K562 (cell line): ENCODE data around the gene PYGO2. TPM values are rescaled to one million over a fixed set of nuclear protein-coding genes. Genes with fewer than 3 reads are reported as not detected.

ENCODE experiments used
- AFF1 ChIP-seq, 2 experiments: fragments of 450-650 bp; IDR thresholded peaks; 2 replicates each; pipeline ENCODE4 v1.6.1; 2018; ENCODE audit warnings: mild to moderate bottlenecking in 2 of 2, low read depth in 1 of 2; ENCODE audit not compliant: partially characterized antibody in 2 of 2
- CTCF ChIP-seq, 3 experiments: IDR thresholded peaks in 2 of 3; conservative IDR thresholded peaks in 1 of 3; 2 replicates each; pipeline ENCODE4 v1.5.1; 2011 to 2012; ENCODE audit warnings: low read length in 3 of 3, mild to moderate bottlenecking in 3 of 3, control low read depth in 2 of 3, improper control_type of control experiment in 1 of 3, inconsistent platforms in 1 of 3, low read depth in 1 of 3, mixed read lengths in 1 of 3, moderate library complexity in 1 of 3; ENCODE audit not compliant: insufficient read depth in 2 of 3
- ELK1 ChIP-seq: sonication (generic); formaldehyde crosslinking; IDR thresholded peaks from 2 replicates; pipeline ENCODE4 v1.8.1; 2022; ENCODE audit warnings: missing genetic modification reagents
- MAZ ChIP-seq, 2 experiments: fragments of 450-650 bp in 1 of 2; sonication (generic) in 1 of 2; formaldehyde crosslinking; IDR thresholded peaks in 1 of 2; conservative IDR thresholded peaks in 1 of 2; 2 replicates each; pipeline versions ENCODE4 v1.4.0 to v1.5.0; 2020; ENCODE audit warnings: mild to moderate bottlenecking in 1 of 2, missing genetic modification reagents in 1 of 2
- MXD1 ChIP-seq: fragments of 250-450 bp; sonication (Bioruptor Pico); IDR thresholded peaks from 2 replicates; pipeline ENCODE4 v1.8.0; 2021; ENCODE audit warnings: borderline replicate concordance, mild to moderate bottlenecking, moderate library complexity; ENCODE audit not compliant: poor library complexity, severe bottlenecking
- NR1H2 ChIP-seq: sonication (generic); formaldehyde crosslinking; IDR thresholded peaks from 2 replicates; pipeline ENCODE4 v1.4.0; 2020; ENCODE audit warnings: mild to moderate bottlenecking, missing genetic modification reagents
- SAP30 ChIP-seq: fragments of 200-600 bp; sonication (generic); IDR thresholded peaks from 2 replicates; pipeline ENCODE4 v1.6.1; 2012; ENCODE audit warnings: borderline replicate concordance, low read depth, mild to moderate bottlenecking, moderate library complexity, low read length, control low read depth, inconsistent platforms; ENCODE audit not compliant: insufficient read depth, poor library complexity, severe bottlenecking
- SETDB1 ChIP-seq: IDR thresholded peaks from one replicate; pipeline ENCODE4 v1.6.1; 2012; ENCODE audit warnings: low read length, control low read depth, inconsistent platforms
- XRCC5 ChIP-seq: fragments of 200-400 bp; formaldehyde crosslinking; IDR thresholded peaks from 2 replicates; pipeline ENCODE4 v1.6.1; 2017; ENCODE audit warnings: low read depth, mild to moderate bottlenecking, low read length
- ZBTB1 ChIP-seq: sonication (generic); formaldehyde crosslinking; IDR thresholded peaks from 2 replicates; pipeline ENCODE4 v1.8.1; 2023; ENCODE audit warnings: missing genetic modification reagents, low read depth, mild to moderate bottlenecking, borderline replicate concordance
- ZBTB11 ChIP-seq, 3 experiments: fragments of 200-800 bp in 1 of 3; fragments of 250-450 bp in 1 of 3; fragments of 450-650 bp in 1 of 3; sonication (Bioruptor Pico) in 1 of 3; sonication (Bioruptor generic) in 1 of 3; formaldehyde crosslinking in 1 of 3; IDR thresholded peaks; 2 replicates each; pipeline versions ENCODE4 v1.6.1 to v1.8.0; 2016 to 2022; ENCODE audit warnings: mild to moderate bottlenecking in 2 of 3, missing genetic modification characterization in 2 of 3, missing compliant biosample characterization in 1 of 3, moderate library complexity in 1 of 3
- ZNF436 ChIP-seq: fragments of 250-450, 450-650 bp; sonication (Bioruptor Pico); formaldehyde crosslinking; IDR thresholded peaks from 2 replicates; pipeline ENCODE4 v1.7.0; 2020; ENCODE audit warnings: mild to moderate bottlenecking
- polyA plus RNA-seq, 8 experiments: library from polyadenylated mRNA; depleted of rRNA in 4 of 8; stranded (reverse) in 5 of 8; unstranded in 3 of 8; fragments of >200 nt; fragmentation: Nextera tagmentation in 2 of 8; fragmentation: Illumina TruSeq in 1 of 8; extraction: Ambion mirVana in 2 of 8; extraction: Trizol in 1 of 8; gene quantifications; 2 replicates each; pipeline versions ENCODE4 v1.2.1 to v1.2.3, GENCODE V29; 2011 to 2014; ENCODE audit warnings: inconsistent platforms in 1 of 8, missing spikeins in 1 of 8
- total RNA-seq, 7 experiments: library from RNA; depleted of rRNA in 6 of 7; stranded (reverse); fragments of >200 nt in 6 of 7; fragmentation: Illumina TruSeq in 2 of 7; extraction: Trizol in 2 of 7; gene quantifications; 2 replicates each; pipeline versions ENCODE4 v1.2.1 to v1.2.3, GENCODE V29; 2011 to 2021; ENCODE audit warnings: low replicate concordance in 1 of 7

The PYGO2 gene
- total and polyA plus RNA-seq, 9 of the 15 experiments (the other 6 are each of a cell fraction or from before 2014, with no cell fraction given): 8.3 to 36.2 (median 18.2) TPM

- TF ChIP-seq ELK1 (CRISPR knock-in tag): no peak
- TF ChIP-seq ZBTB11 (CRISPR knock-in tag; IDR thresholded peaks at IDR 0.05): 0 out of 6 replicates have a peak, but pooled peaks of 1 of the 3 experiments have one; percentile 47
- no peak for TF ChIP-seq XRCC5
- peak; percentile 96 for TF ChIP-seq SAP30
- peak; percentile 25 for TF ChIP-seq MXD1 (CRISPR knock-in tag)
- TF ChIP-seq SETDB1: no peak
- TF ChIP-seq MAZ (CRISPR knock-in tag; conservative IDR thresholded peaks at IDR 0.05 in 1 of 2, IDR thresholded peaks at IDR 0.05 in 1 of 2): peak in 1 of 2 experiments; percentile 72; a peak in 3 of 4 replicates
- no peak for TF ChIP-seq ZNF436 (CRISPR knock-in tag)
- 0 out of 6 replicates have a peak, but pooled peaks of 1 of the 3 experiments have one; percentile 6 for TF ChIP-seq CTCF (IDR thresholded peaks at IDR 0.05 in 2 of 3, conservative IDR thresholded peaks at IDR 0.05 in 1 of 3; ENCODE audit: insufficient read depth in 2 of 3, low read depth in 1 of 3, low read length in 3 of 3)
- TF ChIP-seq ZBTB1 (CRISPR knock-in tag): no peak
- peak in 1 of 2 experiments; percentile 34 for TF ChIP-seq AFF1 (IDR thresholded peaks at IDR 0.05; ENCODE audit: low read depth in 1 of 2, partially characterized antibody in 2 of 2)
- no peak for TF ChIP-seq NR1H2 (CRISPR knock-in tag)
These were observed 21.5 kb upstream of the PYGO2 start, which contains the start of gene FLAD1 (continued) for GRCh38 chr1:154982897-154983648.
